HCT116 (cell line): ENCODE results near the gene KATNBL1. TPM values are rescaled to one million over a fixed set of nuclear protein-coding genes. Genes with fewer than 3 reads are reported as not detected.

Source experiments
- ATAC-seq: fragments of 200-7000 bp; cut with Tn5 transposase; 2 replicates; pipeline ENCODE4 v1.9.1; 2020; ENCODE audit warnings: mild to moderate bottlenecking, moderate library complexity
- BruUV-seq: library from RNA; stranded (reverse); fragments of 400-500 nt; replicated peaks from 2 replicates; lab custom pipeline; 2021; lab: Mats Ljungman, UMichigan
- CTCF ChIA-PET: fragments of 300-600 bp; sonication (Branson Sonifier 250); formaldehyde crosslinking; loops from one replicate; lab custom pipeline; 2021; ENCODE audit warnings: antibody characterized with exemption; lab: Charles Lee
- POLR2A ChIA-PET: fragments of 300-600, 350-600 bp; sonication (Branson Sonifier 250); formaldehyde crosslinking; loops from one replicate; lab custom pipeline; 2021; ENCODE audit warnings: antibody characterized with exemption; lab: Charles Lee
- RAD21 ChIA-PET, 2 experiments: fragments of 300-600 bp; sonication (Branson Sonifier 250); formaldehyde crosslinking; loops; one replicate each; lab custom pipeline; 2023; ENCODE audit warnings: low total read pairs in 2 of 2; ENCODE audit not compliant: uncharacterized antibody in 2 of 2, unreplicated experiment in 2 of 2, low non-redundant PET in 1 of 2; lab: Charles Lee
- DNase-seq: peaks from one replicate; pipeline ENCODE4 v3.0.0-alpha.2; 2010; ENCODE audit warnings: low read depth, low spot score
- H2AFZ ChIP-seq: fragments of 200-600 bp; shearing (Covaris generic), sonication (generic); 2 replicates; pipeline ENCODE4 v1.6.1; 2017; ENCODE audit warnings: low read depth, mixed run types, mixed read lengths, antibody characterized with exemption, low read length; ENCODE audit not compliant: poor library complexity, severe bottlenecking
- H3K27ac ChIP-seq: 2 replicates; pipeline ENCODE4 v1.5.1; 2012; ENCODE audit warnings: low read depth, low read length
- H3K27me3 ChIP-seq: fragments of 200-600 bp; sonication (generic); 2 replicates; pipeline ENCODE4 v1.6.1; 2016; ENCODE audit warnings: mixed run types, low read length, mixed read lengths; ENCODE audit not compliant: insufficient read depth
- H3K36me3 ChIP-seq, 2 experiments: fragments of 200-500 bp in 1 of 2; fragments of 200-600 bp in 1 of 2; sonication (Bioruptor generic) in 1 of 2; sonication (generic) in 1 of 2; 2 replicates each; pipeline versions ENCODE4 v1.5.1 to v1.6.1; 2014 to 2016; ENCODE audit warnings: low read length in 2 of 2, inconsistent platforms in 1 of 2, mixed read lengths in 1 of 2, mixed run types in 1 of 2; ENCODE audit not compliant: insufficient read depth in 2 of 2, control insufficient read depth in 1 of 2
- H3K4me1 ChIP-seq, 2 experiments: fragments of 200-600 bp in 1 of 2; sonication (generic) in 1 of 2; 2 replicates each; pipeline versions ENCODE4 v1.5.1 to v1.6.1; 2012 to 2017; ENCODE audit warnings: low read length in 2 of 2, inconsistent platforms in 1 of 2, mild to moderate bottlenecking in 1 of 2, mixed read lengths in 1 of 2, mixed run types in 1 of 2, moderate library complexity in 1 of 2; ENCODE audit not compliant: insufficient read depth in 2 of 2, control insufficient read depth in 1 of 2
- H3K4me2 ChIP-seq: fragments of 200-600 bp; sonication (generic); 2 replicates; pipeline ENCODE4 v1.6.1; 2017; ENCODE audit warnings: mixed run types, low read length, mixed read lengths
- H3K4me3 ChIP-seq, 2 experiments: fragments of 200-600 bp in 1 of 2; sonication (generic) in 1 of 2; replicated peaks in 1 of 2; 2 replicates each; pipeline ENCODE4 v1.5.1; 2011 to 2016; ENCODE audit warnings: low read length in 2 of 2, control low read depth in 1 of 2, low read depth in 1 of 2, mild to moderate bottlenecking in 1 of 2, mixed read lengths in 1 of 2, mixed run types in 1 of 2
- H3K79me2 ChIP-seq: fragments of 200-600 bp; sonication (generic); 2 replicates; pipeline ENCODE4 v1.6.1; 2017; ENCODE audit warnings: mild to moderate bottlenecking, mixed run types, low read length, moderate library complexity, mixed read lengths; ENCODE audit not compliant: insufficient read depth
- H3K9ac ChIP-seq: fragments of 200-600 bp; sonication (generic); 2 replicates; pipeline ENCODE4 v1.6.1; 2016; ENCODE audit warnings: low read length, mixed read lengths
- H3K9me2 ChIP-seq: fragments of 200-600 bp; sonication (generic), shearing (Covaris generic); 2 replicates; pipeline ENCODE4 v1.6.1; 2017; ENCODE audit warnings: mixed run types, mild to moderate bottlenecking, moderate library complexity; ENCODE audit not compliant: insufficient read depth
- H3K9me3 ChIP-seq, 2 experiments: fragments of 200-500 bp in 1 of 2; fragments of 200-600 bp in 1 of 2; sonication (Bioruptor generic) in 1 of 2; sonication (generic) in 1 of 2; 2 replicates each; pipeline ENCODE4 v1.6.1; 2014 to 2017; ENCODE audit warnings: low read length in 2 of 2, mixed read lengths in 2 of 2, inconsistent platforms in 1 of 2, low read depth in 1 of 2, mild to moderate bottlenecking in 1 of 2, mixed run types in 1 of 2, moderate library complexity in 1 of 2; ENCODE audit not compliant: control insufficient read depth in 1 of 2, insufficient read depth in 1 of 2
- H4K20me1 ChIP-seq: fragments of 200-600 bp; sonication (generic), shearing (Covaris generic); 2 replicates; pipeline ENCODE4 v1.6.1; 2017; ENCODE audit warnings: mixed run types, mild to moderate bottlenecking, moderate library complexity; ENCODE audit not compliant: insufficient read depth
- CBX3 ChIP-seq: IDR thresholded peaks from 2 replicates; pipeline ENCODE4 v1.6.1; 2012; ENCODE audit warnings: low read depth
- EGR1 ChIP-seq: IDR thresholded peaks from 2 replicates; pipeline ENCODE4 v1.6.1; 2012; ENCODE audit warnings: low read depth
- ELF1 ChIP-seq: IDR thresholded peaks from 2 replicates; pipeline ENCODE4 v1.6.1; 2012; ENCODE audit warnings: low read depth, borderline replicate concordance
- EZH2phosphoT487 ChIP-seq: fragments of 200-600 bp; IDR thresholded peaks from 2 replicates; pipeline ENCODE4 v1.6.1; 2018; ENCODE audit warnings: antibody characterized with exemption, borderline replicate concordance
- FOSL1 ChIP-seq: IDR thresholded peaks from 2 replicates; pipeline ENCODE4 v1.6.1; 2012; ENCODE audit warnings: low read depth
- JUND ChIP-seq: IDR thresholded peaks from 2 replicates; pipeline ENCODE4 v1.6.1; 2012
- POLR2A ChIP-seq: IDR thresholded peaks from 2 replicates; pipeline ENCODE4 v1.7.0; 2011; ENCODE audit warnings: borderline replicate concordance; ENCODE audit not compliant: insufficient read depth, insufficient read length; ENCODE audit errors: extremely low read depth
- RAD21 ChIP-seq: IDR thresholded peaks from 2 replicates; pipeline ENCODE4 v1.6.1; 2012; ENCODE audit warnings: low read depth, mild to moderate bottlenecking
- SIN3A ChIP-seq: IDR thresholded peaks from 2 replicates; pipeline ENCODE4 v1.6.1; 2012; ENCODE audit warnings: low read depth
- SP1 ChIP-seq: IDR thresholded peaks from 2 replicates; pipeline ENCODE4 v1.6.1; 2012; ENCODE audit warnings: low read depth
- TCF7L2 ChIP-seq: IDR thresholded peaks from 2 replicates; pipeline ENCODE4 v1.7.0; 2011; ENCODE audit warnings: borderline replicate concordance, inconsistent platforms; ENCODE audit not compliant: insufficient read depth, insufficient read length; ENCODE audit errors: extremely low read depth
- YY1 ChIP-seq: IDR thresholded peaks from 2 replicates; pipeline ENCODE4 v1.6.1; 2011; ENCODE audit warnings: low read length, low read depth, moderate library complexity, mild to moderate bottlenecking; ENCODE audit not compliant: insufficient replicate concordance; ENCODE audit errors: extremely low read depth
- ZNF274 ChIP-seq: fragments of 200-500 bp; sonication (Bioruptor generic); IDR thresholded peaks from 2 replicates; pipeline ENCODE4 v1.6.1; 2014; ENCODE audit warnings: mild to moderate bottlenecking, low read depth, low read length, inconsistent platforms
- intact Hi-C: fragments of 100-400 bp; cut with micrococcal nuclease; formaldehyde crosslinking; loops from 2 replicates; pipeline ENCODE4 v1.10.0; 2022
- total RNA-seq: library from RNA; stranded (reverse); gene quantifications from one replicate; pipeline ENCODE4 v1.2.1, GENCODE V29; 2021; ENCODE audit not compliant: unreplicated experiment
- TF ChIP-seq, protein P1 (sequence below): IDR thresholded peaks from 2 replicates; pipeline ENCODE4 v1.6.1; 2012
- TF ChIP-seq, protein P2 (sequence below), 3 experiments: fragments of 200-600 bp in 1 of 3; sonication (generic) in 1 of 3; IDR thresholded peaks in 2 of 3; conservative IDR thresholded peaks in 1 of 3; 2 replicates each; pipeline ENCODE4 v1.5.1; 2012 to 2017; ENCODE audit warnings: low read depth in 2 of 3, low read length in 2 of 3, antibody characterized with exemption in 1 of 3, borderline replicate concordance in 1 of 3, control low read depth in 1 of 3, mild to moderate bottlenecking in 1 of 3, mixed read lengths in 1 of 3, mixed run types in 1 of 3, moderate library complexity in 1 of 3; ENCODE audit not compliant: insufficient read depth in 1 of 3
- TF ChIP-seq, protein P3 (sequence below): IDR thresholded peaks from 2 replicates; pipeline ENCODE4 v1.6.1; 2012; ENCODE audit warnings: low read depth

KATNBL1 gene
- total RNA-seq, 1 experiment from 2014 or later: 40.5 TPM

DNA sequence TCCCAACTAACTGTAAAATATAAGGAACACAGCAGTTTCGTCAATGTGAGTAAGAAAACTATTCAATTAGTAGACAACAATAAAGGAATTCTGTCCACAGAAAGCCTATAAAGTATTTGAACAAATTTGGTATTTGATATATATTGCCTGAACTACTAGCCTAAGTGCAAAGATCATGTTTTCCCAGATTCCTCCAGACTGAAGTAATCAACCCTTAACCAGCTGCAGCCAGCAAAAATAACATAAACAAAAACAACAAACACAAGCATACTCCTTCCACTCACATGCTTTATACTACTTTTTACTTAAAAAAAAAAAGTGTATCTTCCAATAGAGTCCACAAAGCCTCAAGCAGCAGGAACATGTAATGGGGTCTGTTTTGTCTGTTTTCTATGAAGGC, 84.0 kb downstream of the KATNBL1 start (continued):
- TF ChIP-seq, protein P1, sequence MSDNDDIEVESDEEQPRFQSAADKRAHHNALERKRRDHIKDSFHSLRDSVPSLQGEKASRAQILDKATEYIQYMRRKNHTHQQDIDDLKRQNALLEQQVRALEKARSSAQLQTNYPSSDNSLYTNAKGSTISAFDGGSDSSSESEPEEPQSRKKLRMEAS: no peak
- TF ChIP-seq SIN3A (no peak), RAD21 (no peak), POLR2A (no peak)
- TF ChIP-seq, protein P2, sequence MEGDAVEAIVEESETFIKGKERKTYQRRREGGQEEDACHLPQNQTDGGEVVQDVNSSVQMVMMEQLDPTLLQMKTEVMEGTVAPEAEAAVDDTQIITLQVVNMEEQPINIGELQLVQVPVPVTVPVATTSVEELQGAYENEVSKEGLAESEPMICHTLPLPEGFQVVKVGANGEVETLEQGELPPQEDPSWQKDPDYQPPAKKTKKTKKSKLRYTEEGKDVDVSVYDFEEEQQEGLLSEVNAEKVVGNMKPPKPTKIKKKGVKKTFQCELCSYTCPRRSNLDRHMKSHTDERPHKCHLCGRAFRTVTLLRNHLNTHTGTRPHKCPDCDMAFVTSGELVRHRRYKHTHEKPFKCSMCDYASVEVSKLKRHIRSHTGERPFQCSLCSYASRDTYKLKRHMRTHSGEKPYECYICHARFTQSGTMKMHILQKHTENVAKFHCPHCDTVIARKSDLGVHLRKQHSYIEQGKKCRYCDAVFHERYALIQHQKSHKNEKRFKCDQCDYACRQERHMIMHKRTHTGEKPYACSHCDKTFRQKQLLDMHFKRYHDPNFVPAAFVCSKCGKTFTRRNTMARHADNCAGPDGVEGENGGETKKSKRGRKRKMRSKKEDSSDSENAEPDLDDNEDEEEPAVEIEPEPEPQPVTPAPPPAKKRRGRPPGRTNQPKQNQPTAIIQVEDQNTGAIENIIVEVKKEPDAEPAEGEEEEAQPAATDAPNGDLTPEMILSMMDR (IDR thresholded peaks at IDR 0.05 in 2 of 3, conservative IDR thresholded peaks at IDR 0.05 in 1 of 3; ENCODE audit: borderline replicate concordance in 1 of 3, insufficient read depth in 1 of 3, low read depth in 2 of 3, low read length in 2 of 3): no peak
- TF ChIP-seq, all 23 proteins: peak for 0

DNA sequence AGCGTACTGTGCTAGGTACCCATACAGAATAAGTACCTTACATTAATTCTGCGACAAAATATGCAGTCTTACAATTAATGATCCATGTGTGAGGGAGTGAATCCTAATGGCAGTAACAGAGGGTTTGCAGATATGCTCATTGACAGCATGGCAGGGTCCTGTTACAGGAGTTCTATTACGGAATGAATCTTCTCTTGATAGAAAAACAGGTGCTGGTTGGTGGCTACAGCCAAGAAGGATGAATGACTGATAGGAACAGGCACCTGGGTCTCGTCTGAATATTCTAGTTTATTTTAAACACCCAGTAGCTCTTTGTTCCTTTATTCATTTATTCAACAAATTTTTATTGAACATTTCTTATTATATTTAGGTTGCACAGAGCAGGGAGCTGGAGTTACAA, 85.2 kb downstream of the KATNBL1 start:
- Histone ChIP-seq H3K4me2 (no peak overlapping the region), H3K79me2 (no peaks in the 10 kb centered on the region), H3K9me2 (no peaks in the 10 kb centered on the region), H3K4me3 (no peak overlapping the region), H3K36me3 (no peaks in the 10 kb centered on the region), H4K20me1 (no peaks in the 10 kb centered on the region), H3K4me1 (no peaks in the 10 kb centered on the region), H2AFZ (no peak overlapping the region), H3K27me3 (no peaks in the 10 kb centered on the region), H3K9me3 (no peaks in the 10 kb centered on the region), H3K9ac (no peak overlapping the region), H3K27ac (no peak overlapping the region)
- DNase-seq: no peak
- BruUV-seq: no TSS peak
- TF ChIP-seq ELF1 (no peak), RAD21 (no peak), FOSL1 (no peak), CBX3 (no peak), POLR2A (no peak), EZH2phosphoT487 (no peak), ZNF274 (no peak), SP1 (no peak), EGR1 (no peak), TCF7L2 (no peak), JUND (no peak), YY1 (no peak)
- TF ChIP-seq, protein P1: no peak
- TF ChIP-seq, protein P3, sequence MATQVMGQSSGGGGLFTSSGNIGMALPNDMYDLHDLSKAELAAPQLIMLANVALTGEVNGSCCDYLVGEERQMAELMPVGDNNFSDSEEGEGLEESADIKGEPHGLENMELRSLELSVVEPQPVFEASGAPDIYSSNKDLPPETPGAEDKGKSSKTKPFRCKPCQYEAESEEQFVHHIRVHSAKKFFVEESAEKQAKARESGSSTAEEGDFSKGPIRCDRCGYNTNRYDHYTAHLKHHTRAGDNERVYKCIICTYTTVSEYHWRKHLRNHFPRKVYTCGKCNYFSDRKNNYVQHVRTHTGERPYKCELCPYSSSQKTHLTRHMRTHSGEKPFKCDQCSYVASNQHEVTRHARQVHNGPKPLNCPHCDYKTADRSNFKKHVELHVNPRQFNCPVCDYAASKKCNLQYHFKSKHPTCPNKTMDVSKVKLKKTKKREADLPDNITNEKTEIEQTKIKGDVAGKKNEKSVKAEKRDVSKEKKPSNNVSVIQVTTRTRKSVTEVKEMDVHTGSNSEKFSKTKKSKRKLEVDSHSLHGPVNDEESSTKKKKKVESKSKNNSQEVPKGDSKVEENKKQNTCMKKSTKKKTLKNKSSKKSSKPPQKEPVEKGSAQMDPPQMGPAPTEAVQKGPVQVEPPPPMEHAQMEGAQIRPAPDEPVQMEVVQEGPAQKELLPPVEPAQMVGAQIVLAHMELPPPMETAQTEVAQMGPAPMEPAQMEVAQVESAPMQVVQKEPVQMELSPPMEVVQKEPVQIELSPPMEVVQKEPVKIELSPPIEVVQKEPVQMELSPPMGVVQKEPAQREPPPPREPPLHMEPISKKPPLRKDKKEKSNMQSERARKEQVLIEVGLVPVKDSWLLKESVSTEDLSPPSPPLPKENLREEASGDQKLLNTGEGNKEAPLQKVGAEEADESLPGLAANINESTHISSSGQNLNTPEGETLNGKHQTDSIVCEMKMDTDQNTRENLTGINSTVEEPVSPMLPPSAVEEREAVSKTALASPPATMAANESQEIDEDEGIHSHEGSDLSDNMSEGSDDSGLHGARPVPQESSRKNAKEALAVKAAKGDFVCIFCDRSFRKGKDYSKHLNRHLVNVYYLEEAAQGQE: no peak
- TF ChIP-seq, protein P2 (IDR thresholded peaks at IDR 0.05 in 2 of 3, conservative IDR thresholded peaks at IDR 0.05 in 1 of 3; ENCODE audit: borderline replicate concordance in 1 of 3, insufficient read depth in 1 of 3, low read depth in 2 of 3, low read length in 2 of 3): no peak
- ChIA-PET POLR2A (no interaction called here), CTCF (no interaction called here), RAD21 (no interaction called here)
- no peak for ATAC-seq
- intact Hi-C loops: no loop called here
